Stimulated activated CD4-positive, alpha-beta T cell treated with anti-CD3 and anti-CD28 coated beads, Interleukin-2, amount 100 ng/mL, for 24 hours (primary cell): ENCODE results near the gene NUP98.

ENCODE experiments used
- DNase-seq, 2 donors: peaks; one replicate each; pipeline ENCODE4 v3.0.0-alpha.2; 2020

NUP98 gene

GRCh38 chr11:3635641-3636375 is 161.5 kb downstream of the NUP98 start:
- DNase-seq: no peak

GRCh38 chr11:3632070-3632660 is 165.2 kb downstream of the NUP98 start:
- no peak for DNase-seq

- DNase-seq: no peak
These were observed 166.0 kb downstream of the NUP98 start for GRCh38 chr11:3631331-3631730.

- DNase-seq: no peak
These were observed 170.1 kb downstream of the NUP98 start for GRCh38 chr11:3627291-3627690.

- DNase-seq: peak in 1 of 2 donors; percentile 20
These were observed 170.9 kb downstream of the NUP98 start for GRCh38 chr11:3626250-3626960.
